AG04449 (cell line): Measurements from ENCODE around the gene SV2B.

ENCODE experiments used
- CTCF ChIA-PET: fragments of 350-600 bp; formaldehyde crosslinking; extraction: SDS; loops from one replicate; lab custom pipeline; 2021; ENCODE audit warnings: antibody characterized with exemption; lab: Yijun Ruan, JAX
- POLR2A ChIA-PET: fragments of 400-600, 350-600 bp; formaldehyde crosslinking; extraction: SDS; loops from one replicate; lab custom pipeline; 2020; ENCODE audit warnings: antibody characterized with exemption, inconsistent platforms; lab: Yijun Ruan, JAX
- DNase-seq: peaks from one replicate; pipeline ENCODE4 v3.0.0-alpha.2; 2010; ENCODE audit warnings: low read depth, low spot score
- H3K4me3 ChIP-seq: 2 replicates; pipeline ENCODE4 v1.5.1; 2011; ENCODE audit warnings: low read depth, mild to moderate bottlenecking, control low read depth, low read length
- CTCF ChIP-seq: IDR thresholded peaks from one replicate; pipeline ENCODE4 v1.5.1; 2011; ENCODE audit warnings: mild to moderate bottlenecking, moderate library complexity, low read length, control low read depth, inconsistent platforms; ENCODE audit not compliant: insufficient read depth; ENCODE audit errors: missing control alignments

SV2B gene

GRCh38 chr15:91099616-91099994 is 452 bp upstream of the SV2B start:
- DNase-seq = no peak
- CTCF ChIA-PET = interaction anchor here (1.2 kb wide), 1 partner anchor 172 kb away, joined by 3 read pairs; no protein-coding TSS in a partner anchor

GRCh38 chr15:91100814-91101607 is 954 bp downstream of the SV2B start:
- no peak for DNase-seq
- no peak for TF ChIP-seq CTCF
- H3K4me3 ChIP-seq = peak overlapping the region; percentile 42
- POLR2A ChIA-PET = no interaction called here
- CTCF ChIA-PET = interaction anchor here (1.2 kb wide), 1 partner anchor 171 kb away, joined by 3 read pairs; no protein-coding TSS in a partner anchor

More at GRCh38 chr15:91099616-91099994, 452 bp upstream of the SV2B start:
- POLR2A ChIA-PET = no interaction called here
- no peak for TF ChIP-seq CTCF
- H3K4me3 ChIP-seq = peak overlapping the region; percentile 9

GRCh38 chr15:91101608-91101920 is 1.5 kb downstream of the SV2B start:
- no peak for DNase-seq
- POLR2A ChIA-PET = no interaction called here
- TF ChIP-seq CTCF = no peak
- no peak overlapping the region for H3K4me3 ChIP-seq
- CTCF ChIA-PET = no interaction called here

- no peak for DNase-seq
- POLR2A ChIA-PET = no interaction called here
- no peak overlapping the region for H3K4me3 ChIP-seq
- no peak for TF ChIP-seq CTCF
- CTCF ChIA-PET = no interaction called here
Observed at GRCh38 chr15:91102546-91103330, 2.7 kb downstream of the SV2B start.

GRCh38 chr15:91104111-91104510 is 4.1 kb downstream of the SV2B start:
- no peak for DNase-seq
- TF ChIP-seq CTCF = no peak
- ChIA-PET POLR2A (no interaction called here), CTCF (no interaction called here)
- no peak overlapping the region for H3K4me3 ChIP-seq

DNA sequence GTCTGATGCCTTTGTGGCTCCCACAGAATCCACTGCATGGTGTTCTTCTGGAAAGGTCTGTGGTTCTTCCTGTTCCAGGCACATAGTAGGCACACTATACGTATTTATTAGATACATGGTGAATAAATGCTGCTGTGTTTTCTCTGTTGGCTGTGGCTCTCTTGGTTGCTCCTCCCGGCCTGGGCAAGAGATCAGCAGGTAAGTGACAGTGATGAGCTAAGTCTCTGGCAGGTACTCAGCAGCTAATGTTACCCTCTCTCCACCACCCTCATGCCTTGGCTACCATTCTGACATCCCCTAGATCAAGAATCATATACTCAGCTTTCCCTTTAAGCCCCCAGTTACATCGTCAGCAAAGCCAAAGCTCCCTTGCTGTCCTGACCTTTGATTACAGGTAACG is 8.4 kb downstream of the SV2B start:
- TF ChIP-seq CTCF = no peak
- POLR2A ChIA-PET = no interaction called here
- CTCF ChIA-PET = no interaction called here
- DNase-seq = no peak
- H3K4me3 ChIP-seq = no peak overlapping the region
